Mononuclear cell (primary cell): Measurements from ENCODE around the gene SYT12. TPM values are rescaled to one million over a fixed set of nuclear protein-coding genes. Genes with fewer than 3 reads are reported as not detected.
"Not testable (repeated sequence)": the region's sequence is repeated elsewhere in the genome, so short reads cannot be mapped to it uniquely, and the experiment has no call there.

Experiments
- H3K27me3 ChIP-seq: 2 replicates; pipeline ENCODE4 v1.6.0; 2011; ENCODE audit warnings: low read length, control low read depth; ENCODE audit not compliant: insufficient read depth
- H3K4me1 ChIP-seq: 2 replicates; pipeline ENCODE4 v1.5.1; 2011; ENCODE audit warnings: mild to moderate bottlenecking, low read length, control low read depth; ENCODE audit not compliant: insufficient read depth
- H3K4me3 ChIP-seq: 2 replicates; pipeline ENCODE4 v1.5.1; 2011; ENCODE audit warnings: mild to moderate bottlenecking, low read length, moderate library complexity
- H3K9me3 ChIP-seq: 2 replicates; pipeline ENCODE4 v1.5.1; 2011; ENCODE audit warnings: low read depth, mild to moderate bottlenecking, control low read depth, low read length
- total RNA-seq: library from RNA; depleted of rRNA; stranded (reverse); fragments of >200 nt; gene quantifications from one replicate; pipeline ENCODE4 v1.2.3, GENCODE V29; 2012

The SYT12 gene
- total RNA-seq, 1 donor: 0.10 TPM

- no peaks in the 10 kb centered on the region for H3K27me3 ChIP-seq
- no peaks in the 10 kb centered on the region for H3K9me3 ChIP-seq
- H3K4me3 ChIP-seq: no peak overlapping the region
- peaks cover 2% of the 10 kb centered on the region for H3K4me1 ChIP-seq
Measured at GRCh38 chr11:66987158-66987620, 35.7 kb upstream of the SYT12 start.

GRCh38 chr11:66987924-66988637 is 34.9 kb upstream of the SYT12 start:
- Histone ChIP-seq H3K4me3 (no peak overlapping the region), H3K4me1 (no peaks in the 10 kb centered on the region), H3K9me3 (no peaks in the 10 kb centered on the region)

GRCh38 chr11:66988741-66989140 is 34.2 kb upstream of the SYT12 start:
- not testable (repeated sequence) for H3K9me3 ChIP-seq, H3K4me1 ChIP-seq, H3K27me3 ChIP-seq, H3K4me3 ChIP-seq

More at GRCh38 chr11:66987924-66988637, 34.9 kb upstream of the SYT12 start:
- no peaks in the 10 kb centered on the region for H3K27me3 ChIP-seq

GRCh38 chr11:66989360-66989759 is 33.6 kb upstream of the SYT12 start:
- not testable (repeated sequence) for H3K9me3 ChIP-seq, H3K4me3 ChIP-seq, H3K27me3 ChIP-seq, H3K4me1 ChIP-seq

- Histone ChIP-seq H3K9me3 (no peaks in the 10 kb centered on the region), H3K4me3 (no peak overlapping the region), H3K27me3 (no peaks in the 10 kb centered on the region), H3K4me1 (no peaks in the 10 kb centered on the region)
Measured at GRCh38 chr11:66992041-66992440, 30.9 kb upstream of the SYT12 start.

GRCh38 chr11:66996609-66997273 is 26.2 kb upstream of the SYT12 start:
- Histone ChIP-seq H3K27me3 (no peaks in the 10 kb centered on the region), H3K4me1 (no peaks in the 10 kb centered on the region), H3K4me3 (no peak overlapping the region), H3K9me3 (no peaks in the 10 kb centered on the region)

GRCh38 chr11:66999555-66999954 is 23.4 kb upstream of the SYT12 start:
- no peaks in the 10 kb centered on the region for H3K9me3 ChIP-seq
- no peak overlapping the region for H3K4me3 ChIP-seq
- H3K4me1 ChIP-seq: no peaks in the 10 kb centered on the region
- no peaks in the 10 kb centered on the region for H3K27me3 ChIP-seq

- Histone ChIP-seq H3K4me3 (no peak overlapping the region), H3K27me3 (no peaks in the 10 kb centered on the region), H3K9me3 (no peaks in the 10 kb centered on the region), H3K4me1 (no peaks in the 10 kb centered on the region)
Measured at GRCh38 chr11:67001332-67001731, 21.6 kb upstream of the SYT12 start.

GRCh38 chr11:67002297-67002913 is 20.5 kb upstream of the SYT12 start:
- Histone ChIP-seq H3K9me3 (no peaks in the 10 kb centered on the region), H3K4me3 (no peak overlapping the region), H3K27me3 (no peaks in the 10 kb centered on the region), H3K4me1 (no peaks in the 10 kb centered on the region)

GRCh38 chr11:67002921-67003411 is 20.0 kb upstream of the SYT12 start:
- no peaks in the 10 kb centered on the region for H3K9me3 ChIP-seq
- H3K4me1 ChIP-seq: no peaks in the 10 kb centered on the region
- H3K27me3 ChIP-seq: no peaks in the 10 kb centered on the region
- no peak overlapping the region for H3K4me3 ChIP-seq

GRCh38 chr11:67005200-67005599 is 17.7 kb upstream of the SYT12 start:
- H3K4me1 ChIP-seq: not testable (repeated sequence)

GRCh38 chr11:67006029-67006884 is 16.7 kb upstream of the SYT12 start:
- Histone ChIP-seq H3K27me3 (no peaks in the 10 kb centered on the region), H3K9me3 (no peaks in the 10 kb centered on the region), H3K4me1 (no peaks in the 10 kb centered on the region), H3K4me3 (no peak overlapping the region)

More at GRCh38 chr11:67005200-67005599, 17.7 kb upstream of the SYT12 start:
- H3K9me3 ChIP-seq, H3K27me3 ChIP-seq, H3K4me3 ChIP-seq: not testable (repeated sequence)

- Histone ChIP-seq H3K4me3 (no peak overlapping the region), H3K27me3 (no peaks in the 10 kb centered on the region), H3K4me1 (no peaks in the 10 kb centered on the region), H3K9me3 (no peaks in the 10 kb centered on the region)
Measured at GRCh38 chr11:67007126-67007525, 15.8 kb upstream of the SYT12 start.

GRCh38 chr11:67010296-67010905 is 12.5 kb upstream of the SYT12 start:
- Histone ChIP-seq H3K9me3 (no peaks in the 10 kb centered on the region), H3K27me3 (no peaks in the 10 kb centered on the region)

More at GRCh38 chr11:67010296-67010905, 12.5 kb upstream of the SYT12 start:
- Histone ChIP-seq H3K4me1 (no peaks in the 10 kb centered on the region), H3K4me3 (no peak overlapping the region)
